ENCODE data around the gene CDH13. TPM values are rescaled to one million over a fixed set of nuclear protein-coding genes. Genes with fewer than 3 reads are reported as not detected.
A peak's percentile ranks its signal among the peaks of the same experiment; 100 is the strongest.

Gene CDH13
- polyA plus RNA-seq, 1 donor from 2014 or later: 3.2 TPM

DNA sequence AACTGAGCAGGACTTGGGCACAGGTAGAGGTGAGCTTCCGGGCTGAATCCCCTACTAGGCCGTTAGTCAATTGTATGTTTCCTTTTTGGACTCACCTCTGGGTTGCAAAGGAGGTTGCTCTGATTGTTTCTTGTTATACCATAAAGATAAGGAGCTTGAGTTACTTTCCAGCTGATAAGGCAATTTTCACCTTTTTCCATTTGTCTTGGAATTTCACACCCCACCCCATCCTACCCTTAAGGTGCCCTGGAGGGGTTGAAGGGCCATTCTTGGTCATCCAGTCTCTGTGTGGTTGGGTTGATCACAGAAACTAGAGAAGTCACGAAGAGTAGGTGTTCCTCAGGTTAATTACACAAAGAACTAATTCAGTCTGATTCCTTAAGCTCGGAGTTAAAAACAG, 162.2 kb downstream of the CDH13 start:
- Histone ChIP-seq H3K9me2 (ENCODE audit: insufficient read depth, low read length) (no peaks in the 10 kb centered on the region), H3F3A (ENCODE audit: insufficient read depth, low read length, poor library complexity, severe bottlenecking) (no peaks in the 10 kb centered on the region), H3K36me3 (ENCODE audit: insufficient read depth, low read length) (no peaks in the 10 kb centered on the region), H3K4me3 (ENCODE audit: low read length) (peak overlapping the region; percentile 17), H3K27ac (ENCODE audit: low read length) (no peak overlapping the region), H3K4me2 (ENCODE audit: low read length) (no peak overlapping the region), H3K27me3 (ENCODE audit: insufficient read depth, low read depth, low read length) (no peaks in the 10 kb centered on the region), H3K9me3 (ENCODE audit: low read length) (no peaks in the 10 kb centered on the region), H4K20me1 (ENCODE audit: insufficient read depth) (no peaks in the 10 kb centered on the region), H2AFZ (ENCODE audit: low read depth, low read length) (no peak overlapping the region), H3K9ac (ENCODE audit: low read length) (no peak overlapping the region), H3K79me2 (replicated peaks; ENCODE audit: insufficient read depth, low read length) (no peaks in the 10 kb centered on the region)
- TF ChIP-seq EP300 (conservative IDR thresholded peaks at IDR 0.05; ENCODE audit: poor library complexity, severe bottlenecking): no peak
- no peak for TF ChIP-seq MXI1 (conservative IDR thresholded peaks at IDR 0.05; ENCODE audit: poor library complexity, severe bottlenecking)
- TF ChIP-seq TAF1 (IDR thresholded peaks at IDR 0.05; ENCODE audit: low read depth): no peak
- TF ChIP-seq POLR2AphosphoS5 (IDR thresholded peaks at IDR 0.05): no peak
- TF ChIP-seq REST (IDR thresholded peaks at IDR 0.05; ENCODE audit: borderline replicate concordance): no peak
- no peak for TF ChIP-seq SMC3 (conservative IDR thresholded peaks at IDR 0.05; ENCODE audit: poor library complexity)
- no peak for TF ChIP-seq EZH2 (IDR thresholded peaks at IDR 0.05; ENCODE audit: borderline replicate concordance, insufficient read depth, low read length, poor library complexity, severe bottlenecking)
- TF ChIP-seq, protein P1, sequence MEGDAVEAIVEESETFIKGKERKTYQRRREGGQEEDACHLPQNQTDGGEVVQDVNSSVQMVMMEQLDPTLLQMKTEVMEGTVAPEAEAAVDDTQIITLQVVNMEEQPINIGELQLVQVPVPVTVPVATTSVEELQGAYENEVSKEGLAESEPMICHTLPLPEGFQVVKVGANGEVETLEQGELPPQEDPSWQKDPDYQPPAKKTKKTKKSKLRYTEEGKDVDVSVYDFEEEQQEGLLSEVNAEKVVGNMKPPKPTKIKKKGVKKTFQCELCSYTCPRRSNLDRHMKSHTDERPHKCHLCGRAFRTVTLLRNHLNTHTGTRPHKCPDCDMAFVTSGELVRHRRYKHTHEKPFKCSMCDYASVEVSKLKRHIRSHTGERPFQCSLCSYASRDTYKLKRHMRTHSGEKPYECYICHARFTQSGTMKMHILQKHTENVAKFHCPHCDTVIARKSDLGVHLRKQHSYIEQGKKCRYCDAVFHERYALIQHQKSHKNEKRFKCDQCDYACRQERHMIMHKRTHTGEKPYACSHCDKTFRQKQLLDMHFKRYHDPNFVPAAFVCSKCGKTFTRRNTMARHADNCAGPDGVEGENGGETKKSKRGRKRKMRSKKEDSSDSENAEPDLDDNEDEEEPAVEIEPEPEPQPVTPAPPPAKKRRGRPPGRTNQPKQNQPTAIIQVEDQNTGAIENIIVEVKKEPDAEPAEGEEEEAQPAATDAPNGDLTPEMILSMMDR (IDR thresholded peaks at IDR 0.05; ENCODE audit: poor library complexity, severe bottlenecking): no peak
- no peak for TF ChIP-seq RAD21 (conservative IDR thresholded peaks at IDR 0.05)

- Histone ChIP-seq H4K20me1 (ENCODE audit: insufficient read depth) (no peaks in the 10 kb centered on the region), H3K27ac (ENCODE audit: low read length) (no peak overlapping the region), H3K9ac (ENCODE audit: low read length) (no peak overlapping the region), H3K79me2 (replicated peaks; ENCODE audit: insufficient read depth, low read length) (no peaks in the 10 kb centered on the region), H3K36me3 (ENCODE audit: insufficient read depth, low read length) (no peaks in the 10 kb centered on the region), H3K4me3 (ENCODE audit: low read length) (no peak overlapping the region), H3K9me2 (ENCODE audit: insufficient read depth, low read length) (no peaks in the 10 kb centered on the region), H3K27me3 (ENCODE audit: insufficient read depth, low read depth, low read length) (no peaks in the 10 kb centered on the region), H2AFZ (ENCODE audit: low read depth, low read length) (no peak overlapping the region), H3K4me2 (ENCODE audit: low read length) (no peak overlapping the region), H3F3A (ENCODE audit: insufficient read depth, low read length, poor library complexity, severe bottlenecking) (no peaks in the 10 kb centered on the region), H3K9me3 (ENCODE audit: low read length) (no peaks in the 10 kb centered on the region)
- TF ChIP-seq POLR2AphosphoS5 (IDR thresholded peaks at IDR 0.05): no peak
- TF ChIP-seq EZH2 (IDR thresholded peaks at IDR 0.05; ENCODE audit: borderline replicate concordance, insufficient read depth, low read length, poor library complexity, severe bottlenecking): no peak
- no peak for TF ChIP-seq SMC3 (conservative IDR thresholded peaks at IDR 0.05; ENCODE audit: poor library complexity)
- TF ChIP-seq REST (IDR thresholded peaks at IDR 0.05; ENCODE audit: borderline replicate concordance): no peak
These were observed 165.9 kb downstream of the CDH13 start for GRCh38 chr16:82792693-82793092.

All from neural cell (in vitro differentiated cells).